CD4-positive, alpha-beta T cell treated with Interleukin-2 at 100 ng/mL for 4 hours (primary cell): ENCODE measurements around the gene BABAM1.
A peak's percentile ranks its signal among the peaks of the same experiment; 100 is the strongest.

Source experiments
- DNase-seq: peaks from one replicate; pipeline ENCODE4 v3.0.0-alpha.2; 2020; ENCODE audit warnings: low spot score

BABAM1 gene

DNA sequence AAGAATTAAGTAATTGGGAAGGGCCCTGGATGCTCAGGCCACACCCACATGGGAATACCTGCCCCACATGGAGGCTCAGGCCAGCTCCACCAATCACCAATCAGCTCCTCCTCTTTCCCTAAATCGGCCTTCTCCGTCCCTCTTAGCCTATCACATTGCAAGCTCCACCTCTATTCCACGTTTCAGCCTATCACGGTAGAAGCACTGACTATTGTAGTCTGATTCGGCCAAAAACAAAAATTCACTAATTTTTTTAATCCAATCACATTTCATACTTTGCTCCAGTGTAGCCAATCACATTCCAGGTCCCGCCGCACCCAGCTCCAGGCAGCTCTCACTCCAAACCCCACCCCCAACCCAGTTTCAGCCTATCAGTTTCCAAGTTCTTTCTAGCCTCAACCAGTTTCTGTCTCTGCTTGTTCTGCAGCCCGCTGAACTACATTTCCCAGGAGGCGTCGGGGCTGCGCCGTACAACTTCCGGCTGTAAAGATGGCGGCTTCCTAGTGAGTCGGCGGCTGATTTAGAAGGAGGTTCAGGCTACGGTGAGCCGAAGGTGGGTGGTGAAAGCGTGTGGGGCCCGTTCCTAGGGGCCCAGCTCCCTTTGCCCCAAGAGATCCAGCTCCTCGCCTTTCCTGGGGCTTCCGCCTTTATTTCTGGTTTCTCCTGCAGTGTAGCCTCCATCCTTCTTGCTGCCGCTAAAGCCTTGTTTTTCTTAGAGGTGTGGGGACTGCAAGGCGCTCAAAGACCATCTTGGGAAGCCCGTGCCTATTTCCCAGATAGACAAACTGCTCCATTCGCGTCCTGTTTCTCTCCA lies at the start of gene BABAM1:
Gene BABAM1 (plus strand): TSS at position 469 of the 814 bp plus-strand sequence. CDS start 1,364 bp downstream, outside the sequence.
- peak; percentile 98 for DNase-seq

- DNase-seq, result no peak
Measured at GRCh38 chr19:17219286-17219685, 48.0 kb upstream of the BABAM1 start.

DNA sequence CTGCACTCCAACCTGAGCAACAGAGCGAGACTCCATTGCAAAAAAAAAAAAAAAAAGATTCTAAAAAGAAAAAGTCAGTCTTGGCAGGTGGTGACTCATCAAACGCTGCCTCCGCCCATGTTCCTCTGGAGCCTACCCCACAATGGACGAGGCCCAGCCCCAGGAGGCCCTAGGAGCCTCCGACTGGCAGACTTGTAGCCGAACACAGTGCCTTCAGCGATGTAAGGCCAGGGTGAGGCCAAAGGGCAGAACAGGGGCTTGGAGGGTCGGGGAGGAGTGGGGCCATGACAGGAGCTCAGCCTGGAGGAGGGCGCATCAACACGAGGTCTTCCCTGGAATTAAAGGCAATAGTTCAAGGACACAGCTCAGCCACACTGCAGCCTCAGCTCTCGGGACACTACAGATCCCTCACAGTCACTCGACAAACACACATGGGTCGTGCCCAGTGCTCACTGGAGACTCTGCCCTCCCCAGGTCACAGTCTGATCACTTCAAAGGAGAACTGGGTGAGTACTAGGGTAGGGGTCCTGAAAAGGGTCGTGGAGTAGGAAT lies 47.0 kb upstream of the BABAM1 start:
- peak; percentile 33 for DNase-seq

- DNase-seq, result no peak
Measured at GRCh38 chr19:17225053-17225452, 42.2 kb upstream of the BABAM1 start.

- peak; percentile 96 for DNase-seq
Measured at GRCh38 chr19:17226002-17226933, 41.0 kb upstream of the BABAM1 start, which contains the start of gene OCEL1. Gene OCEL1 (plus strand): TSS chr19:17226226. CDS start chr19:17226248, 22 bp downstream.

- no peak for DNase-seq
Measured at GRCh38 chr19:17227798-17228367, 39.4 kb upstream of the BABAM1 start.

GRCh38 chr19:17229890-17230289 lies 37.4 kb upstream of the BABAM1 start:
- no peak for DNase-seq

DNA sequence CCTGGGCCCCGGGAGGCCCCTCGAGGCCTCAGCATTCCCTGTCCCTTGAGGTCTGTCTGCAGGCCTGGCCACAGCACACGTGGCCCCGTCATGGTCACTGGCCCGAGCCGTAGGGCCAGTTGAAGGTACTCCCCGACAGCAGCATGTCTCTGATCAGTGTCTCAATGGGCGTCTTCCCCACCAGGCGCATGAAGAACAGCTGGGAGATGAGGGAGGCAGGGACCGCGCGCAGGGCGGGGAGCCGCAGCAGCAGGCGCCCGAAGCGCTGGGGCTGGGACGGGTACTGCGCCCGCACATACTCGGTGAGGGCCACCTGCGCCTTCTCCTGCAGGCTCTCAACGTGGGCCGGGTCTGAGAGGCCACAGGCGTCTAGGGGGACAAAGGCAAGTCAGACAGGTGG lies 35.0 kb upstream of the BABAM1 start:
- DNase-seq, result no peak

- peak; percentile 51 for DNase-seq
Measured at GRCh38 chr19:17234911-17235299, 32.3 kb upstream of the BABAM1 start.

GRCh38 chr19:17235300-17235970 lies 31.8 kb upstream of the BABAM1 start:
- DNase-seq, result peak; percentile 77

DNA sequence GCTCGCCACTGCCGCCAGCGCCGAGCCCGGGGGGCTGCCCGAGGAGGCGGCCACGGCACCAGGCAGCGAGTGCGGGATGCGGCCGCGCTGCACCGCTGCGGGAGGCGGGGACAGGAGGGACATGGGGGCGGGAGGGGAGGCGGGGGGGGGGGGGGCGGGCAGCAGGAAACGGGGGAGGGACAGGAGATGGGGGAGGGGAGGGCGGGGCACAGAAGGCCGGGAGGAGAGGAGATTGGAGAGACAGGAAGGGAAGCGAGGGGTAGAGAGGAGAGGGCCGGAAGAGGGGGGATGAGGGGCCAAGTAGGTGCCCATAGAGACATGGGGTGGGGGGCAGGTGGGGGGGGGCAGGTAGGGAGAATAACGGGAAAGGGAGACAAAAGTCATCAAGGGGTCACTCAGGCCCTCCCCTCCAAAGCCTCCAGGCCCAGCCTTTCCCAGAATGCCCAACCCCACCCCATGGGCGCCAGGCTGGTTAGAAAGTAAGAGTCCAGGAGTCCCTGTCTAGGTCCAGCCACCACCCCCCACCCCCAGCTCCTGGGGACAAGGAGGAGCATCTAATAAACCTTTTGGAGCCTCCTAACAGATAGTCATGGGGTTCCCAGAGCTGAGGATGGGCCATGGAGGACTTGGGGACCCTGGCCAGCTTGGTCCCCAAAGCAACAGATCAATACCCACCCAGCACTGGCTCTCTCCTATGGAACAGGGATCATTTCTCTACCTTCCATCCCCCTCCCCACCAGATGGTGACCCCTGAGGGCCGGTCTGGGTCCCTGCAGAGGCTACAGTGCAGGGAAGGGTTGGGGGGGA lies 31.1 kb upstream of the BABAM1 start:
- no peak for DNase-seq

DNA sequence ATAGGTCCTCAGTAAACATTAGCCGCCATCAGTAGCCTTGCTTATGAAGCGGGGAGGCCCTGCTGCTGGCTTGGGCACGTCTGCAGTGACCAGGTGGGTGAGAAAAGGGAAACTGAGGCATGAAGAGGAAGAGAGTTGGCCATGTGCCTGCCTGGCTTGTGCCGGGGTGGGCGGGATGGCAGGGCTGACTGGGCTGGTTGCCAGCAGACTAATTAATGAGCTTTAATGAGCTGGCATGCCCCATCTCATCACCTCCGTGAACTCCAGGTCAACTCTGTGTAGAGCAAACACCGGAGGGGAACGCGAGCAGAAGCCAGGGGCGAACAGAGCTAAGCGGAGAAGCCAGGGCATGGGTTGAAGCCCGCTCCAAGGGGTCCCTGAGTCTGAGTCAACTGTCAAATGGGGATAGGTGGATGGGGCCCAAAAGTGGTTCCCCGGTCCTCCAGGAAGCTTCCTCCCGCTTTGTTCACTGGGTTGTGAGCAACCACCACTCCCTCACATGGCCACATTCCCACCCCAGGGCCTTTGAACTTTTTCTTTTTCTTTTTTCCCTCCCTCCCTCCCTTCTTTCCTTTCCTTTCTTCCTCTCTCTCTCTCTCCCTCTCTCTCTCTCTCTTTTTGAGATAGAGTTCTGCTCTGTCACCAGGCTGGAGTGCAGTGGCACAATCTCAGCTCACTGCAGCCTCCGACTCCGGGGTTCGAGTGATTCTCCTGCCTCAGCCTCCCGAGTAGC lies 30.3 kb upstream of the BABAM1 start:
- DNase-seq, result no peak

DNA sequence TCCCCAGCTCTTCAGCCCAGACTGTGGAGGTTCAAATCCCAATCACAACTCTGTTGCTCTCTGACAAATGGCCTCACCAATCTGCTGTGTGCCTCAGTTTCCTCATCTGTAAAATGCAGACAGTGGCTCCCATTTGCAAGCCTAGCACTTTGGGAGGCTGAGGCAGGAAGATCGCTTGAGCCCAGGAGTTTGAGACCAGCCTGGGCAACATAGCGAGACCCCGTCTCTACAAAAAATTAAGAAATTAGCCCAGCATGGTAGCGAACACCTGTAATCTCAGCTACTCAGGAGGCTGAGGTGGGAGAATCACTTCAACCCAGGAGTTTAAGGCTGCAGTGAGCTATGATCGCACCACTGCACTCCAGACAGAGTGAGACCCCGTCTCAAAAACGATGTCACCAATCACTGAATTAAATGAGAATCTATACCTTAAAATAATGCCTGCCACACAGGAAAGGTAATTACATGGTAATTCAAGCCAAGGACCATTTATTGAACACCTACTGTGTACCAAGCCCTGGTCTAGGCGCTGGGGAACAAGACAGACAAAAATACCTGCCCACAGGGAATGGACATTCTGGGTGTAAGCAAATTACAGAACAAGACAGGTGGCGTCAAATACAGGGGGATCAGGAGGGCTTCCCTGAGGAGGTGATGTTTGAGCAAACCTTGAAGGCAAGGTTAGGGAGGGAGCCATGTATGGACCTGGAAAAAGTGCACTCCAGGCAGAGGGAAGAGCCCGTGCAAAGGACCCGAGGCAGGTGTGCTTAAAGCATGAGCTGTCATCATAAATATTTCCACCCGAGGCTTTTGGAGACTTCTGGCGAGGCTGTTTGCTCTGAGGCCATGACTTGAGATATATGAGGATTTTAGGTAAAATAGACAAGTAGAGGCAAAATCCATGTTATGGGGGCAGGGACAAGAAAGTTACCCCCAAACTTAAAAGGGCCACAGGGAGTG lies 29.2 kb upstream of the BABAM1 start:
- DNase-seq, result no peak

GRCh38 chr19:17240062-17240752 lies 27.0 kb upstream of the BABAM1 start:
- DNase-seq, result no peak

DNA sequence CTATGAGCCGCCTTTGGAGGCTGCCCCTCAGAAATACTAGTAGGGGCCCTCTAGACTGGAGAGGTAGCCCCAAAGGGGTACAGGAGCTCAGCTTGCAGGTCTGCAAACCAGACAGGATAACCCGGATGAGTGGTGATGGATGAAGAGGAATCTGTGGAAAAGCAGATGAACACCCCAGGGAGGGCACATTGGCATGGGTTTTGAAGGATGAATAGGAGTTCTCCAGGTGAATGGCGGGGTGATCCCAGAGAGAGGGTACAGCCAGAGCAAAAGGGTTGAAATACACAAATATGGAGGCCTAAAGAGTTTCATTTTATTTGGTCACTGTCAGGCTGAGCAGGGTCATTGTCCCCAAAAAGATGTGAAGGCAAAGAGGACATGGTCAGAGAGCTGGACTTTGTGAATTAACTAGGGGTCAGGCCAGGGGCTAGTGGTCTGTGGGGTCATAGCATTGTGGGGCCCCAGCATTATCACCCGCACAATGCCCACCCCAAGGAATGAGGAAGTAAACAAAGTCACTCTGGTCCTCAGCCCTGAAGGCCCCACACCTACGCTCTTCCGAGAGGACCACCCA lies 26.3 kb upstream of the BABAM1 start:
- DNase-seq, result no peak

DNA sequence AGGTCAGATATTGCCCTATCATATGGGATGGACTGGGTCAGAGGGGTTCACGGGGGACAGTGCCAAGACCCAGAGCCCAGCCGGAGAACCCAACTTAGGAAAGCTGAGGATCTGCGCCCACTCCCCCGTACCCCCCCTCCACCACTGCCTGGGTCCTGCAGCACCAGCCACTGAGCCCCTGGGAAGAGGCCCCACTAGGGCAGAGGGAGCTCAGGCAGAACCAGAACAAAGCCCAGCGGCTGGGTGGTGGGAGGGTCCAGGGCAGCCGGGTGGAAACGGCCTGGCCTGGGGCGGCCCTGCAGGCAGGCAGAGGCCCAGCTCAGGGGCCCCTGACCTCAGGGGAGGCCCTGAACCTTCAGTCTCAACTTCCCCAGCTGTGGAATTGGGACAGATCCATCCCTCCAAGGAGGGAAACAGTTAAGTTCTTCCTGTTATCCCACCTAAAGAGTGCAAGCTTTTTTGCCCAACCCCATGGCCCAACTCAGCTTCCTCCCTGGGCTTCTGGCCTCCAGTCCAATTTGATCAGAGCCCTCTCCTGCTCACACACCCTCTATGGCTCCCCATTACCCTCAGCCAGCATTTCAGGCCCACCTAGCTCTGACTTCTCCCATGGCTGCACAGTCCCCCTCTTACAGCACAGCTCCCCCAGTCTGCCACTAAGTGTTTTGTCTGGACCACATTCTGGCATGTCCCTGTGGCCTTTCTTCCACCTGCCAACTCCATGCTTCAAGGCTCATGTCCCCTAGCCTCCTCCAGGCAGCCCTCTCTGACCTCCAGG lies 24.6 kb upstream of the BABAM1 start:
- no peak for DNase-seq

- no peak for DNase-seq
Measured at GRCh38 chr19:17243211-17243829, 23.9 kb upstream of the BABAM1 start.
